ENCODE results near the gene ATP11A. TPM values are rescaled to one million over a fixed set of nuclear protein-coding genes. Genes with fewer than 3 reads are reported as not detected.

The ATP11A gene
- total RNA-seq, 1 donor from 2014 or later = 281 TPM

DNA sequence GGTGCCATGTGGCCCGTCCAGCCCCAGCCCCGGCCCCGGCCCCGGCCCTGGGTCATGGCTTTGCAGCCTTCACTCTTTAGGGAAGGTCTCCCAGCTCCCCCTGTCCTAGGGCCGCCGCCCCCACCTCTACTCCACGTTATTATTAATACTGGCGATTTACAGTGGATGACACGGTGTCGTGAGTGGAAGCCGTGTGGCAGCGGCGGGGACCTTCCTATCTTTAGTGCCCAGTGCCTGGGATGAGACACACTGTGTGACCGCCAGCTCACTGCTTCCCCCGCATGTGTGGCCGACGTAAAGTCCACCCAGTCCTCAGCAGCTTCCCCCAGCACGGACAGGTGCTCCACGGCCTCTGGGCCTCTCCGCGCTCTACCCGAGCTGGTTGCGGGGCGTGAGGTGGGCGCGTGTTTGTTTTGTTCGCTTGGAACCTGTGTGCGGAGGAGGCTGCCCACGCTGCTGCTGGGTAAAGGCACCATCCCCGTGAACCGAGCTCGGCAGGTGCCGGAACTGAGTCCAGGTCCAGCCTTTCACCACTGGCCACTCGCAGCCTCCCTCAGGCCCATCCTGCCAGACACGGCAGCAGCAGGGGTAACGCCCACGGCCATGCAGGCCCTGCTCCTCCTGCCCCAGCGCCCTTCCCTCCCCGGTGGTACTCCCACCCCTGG, 208.2 kb downstream of the ATP11A start:
- Histone ChIP-seq H3K4me1 (peaks cover 26% of the 10 kb centered on the region), H3K27me3 (ENCODE audit: low read depth) (peaks cover 22% of the 10 kb centered on the region), H3K36me3 (no peaks in the 10 kb centered on the region), H3K4me3 (no peak overlapping the region), H3K27ac (no peak overlapping the region), H3K9me3 (no peaks in the 10 kb centered on the region)
- peak; percentile 43 for DNase-seq
- TF ChIP-seq, protein P1, sequence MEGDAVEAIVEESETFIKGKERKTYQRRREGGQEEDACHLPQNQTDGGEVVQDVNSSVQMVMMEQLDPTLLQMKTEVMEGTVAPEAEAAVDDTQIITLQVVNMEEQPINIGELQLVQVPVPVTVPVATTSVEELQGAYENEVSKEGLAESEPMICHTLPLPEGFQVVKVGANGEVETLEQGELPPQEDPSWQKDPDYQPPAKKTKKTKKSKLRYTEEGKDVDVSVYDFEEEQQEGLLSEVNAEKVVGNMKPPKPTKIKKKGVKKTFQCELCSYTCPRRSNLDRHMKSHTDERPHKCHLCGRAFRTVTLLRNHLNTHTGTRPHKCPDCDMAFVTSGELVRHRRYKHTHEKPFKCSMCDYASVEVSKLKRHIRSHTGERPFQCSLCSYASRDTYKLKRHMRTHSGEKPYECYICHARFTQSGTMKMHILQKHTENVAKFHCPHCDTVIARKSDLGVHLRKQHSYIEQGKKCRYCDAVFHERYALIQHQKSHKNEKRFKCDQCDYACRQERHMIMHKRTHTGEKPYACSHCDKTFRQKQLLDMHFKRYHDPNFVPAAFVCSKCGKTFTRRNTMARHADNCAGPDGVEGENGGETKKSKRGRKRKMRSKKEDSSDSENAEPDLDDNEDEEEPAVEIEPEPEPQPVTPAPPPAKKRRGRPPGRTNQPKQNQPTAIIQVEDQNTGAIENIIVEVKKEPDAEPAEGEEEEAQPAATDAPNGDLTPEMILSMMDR (IDR thresholded peaks at IDR 0.05) = no peak
- intact Hi-C loops (cut with DNase I) = no loop called here
- ATAC-seq = no peak

DNA sequence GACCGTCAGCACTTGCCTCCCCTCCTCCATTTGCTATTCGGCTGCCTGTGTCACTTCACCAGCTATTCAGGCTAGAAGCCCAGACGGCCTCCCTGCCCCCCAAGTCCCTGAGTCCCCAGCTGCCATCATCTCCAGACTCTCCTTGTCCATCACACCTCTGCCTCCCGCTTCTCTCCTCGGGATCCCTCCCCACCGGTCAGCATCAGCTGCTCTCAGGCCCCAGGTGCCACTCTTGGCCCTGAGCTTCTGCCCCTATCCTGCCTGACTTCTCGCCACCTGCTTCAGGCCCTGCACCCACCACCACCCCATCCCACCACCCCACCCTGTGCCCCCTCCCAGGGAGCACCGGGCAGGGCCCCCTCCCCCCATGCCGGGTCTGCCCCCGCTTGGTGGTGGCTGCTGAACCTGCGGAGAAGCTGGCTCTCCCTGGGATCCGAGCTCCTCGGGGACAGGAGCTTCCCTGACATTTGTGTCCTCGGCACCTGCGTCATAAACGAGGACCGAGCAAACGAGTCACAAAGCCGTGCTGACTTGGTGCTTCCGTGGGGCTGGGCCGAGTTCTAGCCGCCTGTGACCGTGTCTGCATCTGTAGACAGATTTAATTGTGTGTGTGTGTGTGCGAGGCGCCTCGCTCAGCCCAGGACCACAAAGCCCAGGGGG, 208.9 kb downstream of the ATP11A start:
- TF ChIP-seq, protein P1 (IDR thresholded peaks at IDR 0.05) = no peak
- Histone ChIP-seq H3K4me1 (peaks cover 20% of the 10 kb centered on the region), H3K27me3 (ENCODE audit: low read depth) (peaks cover 19% of the 10 kb centered on the region), H3K27ac (no peak overlapping the region), H3K9me3 (no peaks in the 10 kb centered on the region), H3K4me3 (no peak overlapping the region), H3K36me3 (no peaks in the 10 kb centered on the region)
- no peak for ATAC-seq
- intact Hi-C loops (cut with DNase I) = no loop called here
- DNase-seq = peak; percentile 34

DNA sequence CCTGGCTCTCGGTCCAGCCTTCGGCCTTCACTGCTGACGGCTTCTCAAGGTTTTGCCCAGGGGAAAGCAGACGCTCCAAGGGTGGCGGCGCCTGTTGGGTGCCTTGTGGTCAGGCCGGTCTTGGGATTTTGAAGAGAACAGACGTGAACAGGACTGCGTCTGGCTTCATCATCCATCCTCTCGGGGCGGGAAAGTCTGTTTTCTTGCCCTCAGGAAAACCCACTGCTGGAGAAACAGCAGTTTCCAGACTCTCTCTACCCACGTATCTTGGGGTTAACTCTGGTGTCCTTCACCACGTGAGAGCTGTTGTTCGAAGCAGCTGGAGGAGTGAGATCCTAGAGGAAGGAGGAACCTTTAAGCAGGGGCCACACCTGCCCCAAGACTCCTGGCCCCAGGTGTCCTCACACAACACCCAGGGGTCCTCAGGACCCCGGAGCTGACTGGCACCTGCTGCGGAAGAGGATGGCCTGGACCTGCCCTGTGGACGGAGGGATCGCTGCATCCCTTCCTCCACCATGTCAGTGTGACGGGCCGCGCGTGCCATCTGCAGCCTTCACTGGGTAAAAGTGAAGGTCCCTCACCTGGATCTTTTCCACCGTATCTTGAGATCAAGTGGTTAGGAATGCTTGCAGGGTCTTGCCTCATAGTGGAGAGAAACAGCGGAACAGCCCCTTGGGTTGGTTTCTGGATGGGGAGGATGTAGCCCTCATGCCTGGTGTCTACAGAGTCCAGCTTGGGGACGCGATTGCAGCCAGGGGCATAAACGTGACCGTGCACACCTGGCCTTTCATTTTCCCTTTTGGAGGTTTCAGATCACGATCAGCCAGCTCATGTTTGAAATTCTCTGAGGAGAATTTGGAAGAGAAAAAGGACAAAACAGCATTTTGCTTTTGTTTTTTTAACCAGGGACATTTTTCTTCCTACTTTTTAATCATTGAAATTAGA, 209.7 kb downstream of the ATP11A start:
- H3K36me3 ChIP-seq = no peaks in the 10 kb centered on the region
- H3K4me1 ChIP-seq = peaks cover 16% of the 10 kb centered on the region
- H3K27me3 ChIP-seq (ENCODE audit: low read depth) = peaks cover 15% of the 10 kb centered on the region
- H3K4me3 ChIP-seq = no peak overlapping the region
- TF ChIP-seq, protein P1 (IDR thresholded peaks at IDR 0.05) = no peak
- no peak overlapping the region for H3K27ac ChIP-seq
- no peak for ATAC-seq
- intact Hi-C loops (cut with DNase I) = no loop called here
- no peak for DNase-seq
- no peaks in the 10 kb centered on the region for H3K9me3 ChIP-seq

DNA sequence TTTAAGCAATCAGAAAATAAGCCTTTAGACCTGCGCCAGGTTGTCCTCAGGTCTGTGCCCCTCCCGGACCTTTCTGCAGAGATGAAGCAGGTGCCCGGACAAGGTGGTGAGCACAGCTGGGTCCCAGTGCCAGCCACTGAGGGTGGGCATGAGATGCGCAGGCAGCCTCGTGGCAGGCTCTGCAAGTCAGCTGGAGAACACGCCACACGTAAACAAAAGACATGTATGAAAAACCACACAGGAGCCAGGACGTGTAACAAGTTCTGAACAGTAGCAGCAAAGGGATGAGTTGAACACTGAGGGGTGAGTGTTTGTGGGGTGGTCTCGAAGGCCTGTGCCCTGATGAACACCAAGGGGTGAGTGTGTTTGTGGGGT, 210.4 kb downstream of the ATP11A start:
- intact Hi-C loops (cut with DNase I) = no loop called here
- Histone ChIP-seq H3K4me3 (no peak overlapping the region), H3K27ac (no peak overlapping the region), H3K4me1 (peaks cover 9% of the 10 kb centered on the region), H3K9me3 (no peaks in the 10 kb centered on the region), H3K27me3 (ENCODE audit: low read depth) (peaks cover 8% of the 10 kb centered on the region), H3K36me3 (no peaks in the 10 kb centered on the region)
- TF ChIP-seq, protein P1 (IDR thresholded peaks at IDR 0.05) = no peak
- DNase-seq = no peak
- no peak for ATAC-seq

DNA sequence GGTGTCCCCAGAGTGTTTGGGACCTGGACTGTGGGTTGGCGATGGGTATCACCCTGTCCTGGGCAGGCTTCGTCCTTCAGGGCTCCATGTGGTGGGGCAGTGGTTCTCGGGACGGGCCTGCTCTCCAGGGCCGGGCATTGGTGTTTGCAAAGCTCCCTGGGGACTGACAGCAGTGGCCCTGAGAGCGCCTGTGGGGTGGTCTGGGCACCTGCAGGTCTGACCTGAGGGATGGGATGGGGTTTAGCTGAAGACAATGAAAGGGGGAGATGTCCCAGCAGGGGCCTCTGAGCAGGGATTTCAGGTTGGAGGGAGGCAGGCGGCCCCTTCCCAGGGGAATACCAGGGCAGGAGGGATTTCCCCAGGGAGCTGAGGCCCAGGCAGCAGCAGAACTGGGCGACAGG, 210.9 kb downstream of the ATP11A start:
- no peaks in the 10 kb centered on the region for H3K9me3 ChIP-seq
- H3K4me3 ChIP-seq = no peak overlapping the region
- peaks cover 6% of the 10 kb centered on the region for H3K4me1 ChIP-seq
- ATAC-seq (no peak), DNase-seq (no peak)
- H3K27me3 ChIP-seq (ENCODE audit: low read depth) = peaks cover 4% of the 10 kb centered on the region
- intact Hi-C loops (cut with DNase I) = no loop called here
- TF ChIP-seq, protein P1 (IDR thresholded peaks at IDR 0.05) = no peak
- no peaks in the 10 kb centered on the region for H3K36me3 ChIP-seq
- no peak overlapping the region for H3K27ac ChIP-seq

Data from lower lobe of right lung (tissue), 2 donors.